ENCODE results near the gene RRAGD. TPM values are rescaled to one million over a fixed set of nuclear protein-coding genes. Genes with fewer than 3 reads are reported as not detected.

RRAGD gene
- total RNA-seq, 2 donors from 2014 or later, result 0.95 to 2.0 TPM

GRCh38 chr6:89432875-89433251 lies 20.8 kb upstream of the RRAGD start, which contains the start of gene ANKRD6:
Gene ANKRD6 (plus strand): TSS chr6:89433152. CDS start chr6:89566977, 133,825 bp downstream.
- no peak within 1 kb of the TSS for H3K27ac ChIP-seq (ENCODE audit: low read depth, low read length)
- H3K4me1 Mint-ChIP-seq, result peaks cover 38% of the 10 kb centered on the region
- WGBS, 2 experiments (ENCODE audit: insufficient coverage in 1 of 2, insufficient read length in 1 of 2), result 0% methylated on average over 38 of the region's 38 CpGs; no CpG with 5 or more reads in 1 of the 2 experiments

GRCh38 chr6:89430201-89430962 lies 18.3 kb upstream of the RRAGD start:
- no peaks in the 10 kb centered on the region for H3K9me3 Mint-ChIP-seq
- Histone ChIP-seq H3K27ac (ENCODE audit: low read depth, low read length) (peak overlapping the region; percentile 87), H3K4me1 (ENCODE audit: control insufficient read depth, insufficient read depth, low read length) (peaks cover 6% of the 10 kb centered on the region), H3K9me3 (ENCODE audit: control insufficient read depth, low read length) (no peaks in the 10 kb centered on the region), H3K9ac (ENCODE audit: extremely low read depth, low read length, poor library complexity, severe bottlenecking) (no peak overlapping the region), H3K36me3 (ENCODE audit: control insufficient read depth, insufficient read depth, low read length) (no peaks in the 10 kb centered on the region), H3K4me3 (ENCODE audit: low read length) (peak overlapping the region; percentile 17), H3K27me3 (ENCODE audit: control insufficient read depth, insufficient read depth, low read length, poor library complexity, severe bottlenecking) (no peaks in the 10 kb centered on the region)
- WGBS, 2 experiments (ENCODE audit: insufficient coverage in 1 of 2, insufficient read length in 1 of 2), result 47 to 77% methylated on average over 6 to 7 of the region's 7 CpGs
- H3K4me1 Mint-ChIP-seq, result peaks cover 24% of the 10 kb centered on the region
- peak; percentile 76 for DNase-seq
- no peak overlapping the region for H3K4me3 Mint-ChIP-seq
- no peak for TF ChIP-seq CTCF (conservative IDR thresholded peaks at IDR 0.05)
- H3K36me3 Mint-ChIP-seq (ENCODE audit: low read depth), result no peaks in the 10 kb centered on the region
- H3K27me3 Mint-ChIP-seq (ENCODE audit: insufficient read depth), result peaks cover 42% of the 10 kb centered on the region
- H3K27ac Mint-ChIP-seq, result no peak overlapping the region

More at GRCh38 chr6:89432875-89433251, 20.8 kb upstream of the RRAGD start, which contains the start of gene ANKRD6:
- TF ChIP-seq CTCF (conservative IDR thresholded peaks at IDR 0.05), result peak; percentile 91
- H3K4me3 ChIP-seq (ENCODE audit: low read length), result peak within 1 kb of the TSS; percentile 88
- DNase-seq, result peak; percentile 92
- H3K9ac ChIP-seq (ENCODE audit: extremely low read depth, low read length, poor library complexity, severe bottlenecking), result peak within 1 kb of the TSS; percentile 87
- peaks cover 8% of the 10 kb centered on the region for H3K36me3 ChIP-seq (ENCODE audit: control insufficient read depth, insufficient read depth, low read length)
- H3K4me1 ChIP-seq (ENCODE audit: control insufficient read depth, insufficient read depth, low read length), result peaks cover 4% of the 10 kb centered on the region
- Mint-ChIP-seq H3K36me3 (ENCODE audit: low read depth) (no peaks in the 10 kb centered on the region), H3K4me3 (peak within 1 kb of the TSS; percentile 83), H3K27me3 (ENCODE audit: insufficient read depth) (peaks cover 42% of the 10 kb centered on the region), H3K27ac (peak within 1 kb of the TSS; percentile 85), H3K9me3 (no peaks in the 10 kb centered on the region)
- no peaks in the 10 kb centered on the region for H3K27me3 ChIP-seq (ENCODE audit: control insufficient read depth, insufficient read depth, low read length, poor library complexity, severe bottlenecking)
- no peaks in the 10 kb centered on the region for H3K9me3 ChIP-seq (ENCODE audit: control insufficient read depth, low read length)

- Mint-ChIP-seq H3K27ac (no peak overlapping the region), H3K4me1 (peaks cover 4% of the 10 kb centered on the region), H3K9me3 (no peaks in the 10 kb centered on the region), H3K36me3 (ENCODE audit: low read depth) (no peaks in the 10 kb centered on the region), H3K4me3 (no peak overlapping the region), H3K27me3 (ENCODE audit: insufficient read depth) (peaks cover 60% of the 10 kb centered on the region)
- peaks cover 7% of the 10 kb centered on the region for H3K4me1 ChIP-seq (ENCODE audit: control insufficient read depth, insufficient read depth, low read length)
- H3K9ac ChIP-seq (ENCODE audit: extremely low read depth, low read length, poor library complexity, severe bottlenecking), result no peak overlapping the region
- no peaks in the 10 kb centered on the region for H3K36me3 ChIP-seq (ENCODE audit: control insufficient read depth, insufficient read depth, low read length)
- no peak for TF ChIP-seq CTCF (conservative IDR thresholded peaks at IDR 0.05)
- DNase-seq, result no peak
- 94% methylated on average over 1 of the region's 1 CpG; no CpG with 5 or more reads in 1 of the 2 experiments for WGBS, 2 experiments (ENCODE audit: insufficient coverage in 1 of 2, insufficient read length in 1 of 2)
- no peak overlapping the region for H3K4me3 ChIP-seq (ENCODE audit: low read length)
- peaks cover 55% of the 10 kb centered on the region for H3K27me3 ChIP-seq (ENCODE audit: control insufficient read depth, insufficient read depth, low read length, poor library complexity, severe bottlenecking)
- H3K27ac ChIP-seq (ENCODE audit: low read depth, low read length), result no peak overlapping the region
- no peaks in the 10 kb centered on the region for H3K9me3 ChIP-seq (ENCODE audit: control insufficient read depth, low read length)
Measured at GRCh38 chr6:89416796-89417195, 4.7 kb upstream of the RRAGD start.
